ENCODE measurements around the gene SLC25A25. TPM values are rescaled to one million over a fixed set of nuclear protein-coding genes. Genes with fewer than 3 reads are reported as not detected.

SLC25A25 gene
- total and polyA plus RNA-seq, 2 of the 8 experiments (the other 6 are each of a cell fraction or from before 2014, with no cell fraction given), result 6.5 to 18.5 TPM

- no peak for TF ChIP-seq CBX8 (IDR thresholded peaks at IDR 0.05; ENCODE audit: borderline replicate concordance, low read depth, low read length)
- no peak for TF ChIP-seq TAF1 (IDR thresholded peaks at IDR 0.05; ENCODE audit: low read depth, low read length)
- no peak for TF ChIP-seq POLR2A (IDR thresholded peaks at IDR 0.05; ENCODE audit: control extremely low read depth in 1 of 2, low read depth in 2 of 2, low read length in 2 of 2)
- TF ChIP-seq CREB1 (IDR thresholded peaks at IDR 0.05), result no peak
- no peak for TF ChIP-seq YY1 (IDR thresholded peaks at IDR 0.05; ENCODE audit: low read depth, low read length)
- no peak for TF ChIP-seq BCL11A (IDR thresholded peaks at IDR 0.05; ENCODE audit: low read depth in 2 of 2, low read length in 2 of 2)
- TF ChIP-seq EZH2 (IDR thresholded peaks at IDR 0.05; ENCODE audit: low read depth, low read length, severe bottlenecking), result no peak
- TF ChIP-seq SIRT6 (IDR thresholded peaks at IDR 0.05; ENCODE audit: low read length), result no peak
Observed at GRCh38 chr9:128061275-128061960, 6.6 kb upstream of the SLC25A25 start (continued).
